GM21576 (cell line): Measurements from ENCODE around the gene UNG.

Experiments used
- ATAC-seq: cut with Tn5 transposase; IDR thresholded peaks from one replicate; pipeline ENCODE4 v1.9.1; 2021; ENCODE audit warnings: mild to moderate bottlenecking, moderate library complexity; ENCODE audit not compliant: unreplicated experiment

UNG gene

DNA sequence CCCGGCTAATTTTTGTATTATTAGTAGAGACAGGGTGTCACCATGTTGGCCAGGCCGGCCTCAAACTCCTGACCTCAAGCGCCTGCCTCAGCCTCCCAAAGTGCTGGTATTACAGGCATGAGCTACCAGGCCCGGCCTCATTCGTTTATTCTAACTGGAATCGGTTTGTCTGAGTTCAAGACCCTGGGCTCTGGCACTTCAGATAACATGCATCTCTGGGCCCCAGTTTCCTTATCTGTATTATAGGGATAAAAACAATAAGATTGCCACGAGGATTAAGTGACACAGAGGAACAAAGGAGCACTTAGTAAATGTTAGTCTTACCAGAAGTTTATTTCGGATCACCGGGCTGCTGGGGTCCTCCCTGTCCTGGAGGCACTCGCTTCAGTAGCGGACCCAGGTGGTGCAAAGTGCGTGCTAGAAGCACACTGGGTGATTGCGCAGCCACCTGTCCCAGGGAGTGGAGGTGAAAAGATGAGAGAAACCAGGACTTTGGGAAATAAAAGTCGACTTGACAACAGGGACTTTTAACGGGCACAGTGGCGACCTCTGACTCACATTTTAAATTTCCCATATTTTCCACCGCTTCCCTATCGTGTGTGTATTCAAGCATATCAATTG is 56.5 kb downstream of the UNG start:
- no peak for ATAC-seq

- ATAC-seq: peak; percentile 85
Observed at GRCh38 chr12:109154451-109155438, 57.3 kb downstream of the UNG start.

DNA sequence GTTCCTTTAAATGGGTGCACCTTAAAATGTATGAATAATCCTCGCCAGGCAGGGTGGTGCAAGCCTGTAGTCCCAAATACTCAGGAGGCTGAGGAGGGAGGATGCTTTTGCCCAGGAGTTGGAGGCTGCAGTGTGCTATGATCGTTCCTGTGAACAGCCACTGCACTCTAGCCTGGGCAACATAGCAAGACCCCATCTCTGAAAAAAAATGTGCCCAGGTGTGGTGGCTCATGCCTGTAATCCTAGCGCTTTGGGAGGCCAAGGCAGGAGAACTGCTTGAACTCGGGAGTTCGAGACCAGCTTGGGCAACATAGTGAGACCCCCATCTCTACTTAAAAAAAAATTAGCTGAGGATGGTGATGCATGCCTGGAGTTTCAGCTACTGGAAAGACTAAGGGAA is 58.6 kb downstream of the UNG start:
- ATAC-seq: no peak

- no peak for ATAC-seq
Observed at GRCh38 chr12:109156586-109156985, 59.2 kb downstream of the UNG start.

DNA sequence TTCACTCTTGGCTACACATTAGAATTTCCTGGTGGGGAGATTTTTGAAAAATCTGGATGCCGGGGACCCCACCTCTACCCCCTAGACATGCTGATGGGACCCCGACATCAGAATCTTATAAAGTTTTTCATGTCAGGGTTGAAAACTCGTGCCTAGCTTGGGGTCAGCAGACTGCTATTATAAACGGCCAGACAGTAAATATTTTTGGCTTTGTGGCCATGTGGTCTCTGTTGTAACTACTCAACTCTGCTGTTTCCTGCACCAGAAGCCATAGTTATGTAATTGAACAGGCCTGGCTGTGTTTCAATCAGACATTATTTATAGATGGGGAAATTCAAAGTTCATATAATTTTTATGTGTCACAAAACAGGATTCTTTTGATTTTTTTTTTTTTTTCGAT is 60.6 kb downstream of the UNG start:
- ATAC-seq: no peak

GRCh38 chr12:109160433-109160832 is 63.0 kb downstream of the UNG start:
- ATAC-seq: no peak
